ENCODE data around the gene EEF1A2.

Gene EEF1A2

DNA sequence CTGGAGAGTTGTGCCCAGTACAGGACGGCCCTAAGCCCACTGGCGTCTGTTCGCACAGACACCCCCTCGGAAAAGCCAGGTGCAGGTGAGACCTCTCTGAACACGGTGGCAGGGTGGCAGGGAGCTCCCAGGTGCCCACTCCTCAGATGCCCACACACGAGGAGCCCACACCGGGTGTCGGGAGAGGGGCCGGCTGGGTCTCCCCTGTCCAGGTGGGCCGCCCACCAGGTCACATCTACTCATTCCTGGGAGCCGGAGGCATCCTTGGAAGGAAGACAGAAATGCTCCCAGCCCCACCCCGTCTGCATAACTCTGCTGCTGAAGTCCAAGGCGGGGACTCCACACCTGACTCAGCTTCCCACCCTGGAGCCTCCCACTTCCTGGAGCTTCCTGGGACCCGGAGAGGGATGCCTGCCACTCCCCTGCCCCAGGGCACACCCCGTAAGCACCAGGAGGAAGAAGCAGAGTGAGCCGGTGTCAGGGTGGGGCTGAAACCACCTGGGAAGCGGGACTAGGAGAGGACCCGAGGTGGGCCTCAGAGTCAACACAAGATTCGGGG lies 46.2 kb upstream of the EEF1A2 start:
- no peak for DNase-seq (ENCODE audit: low read depth)
- TF ChIP-seq CTCF (IDR thresholded peaks at IDR 0.05; ENCODE audit: low read length, missing control alignments): no peak
- no peak overlapping the region for H3K4me3 ChIP-seq (replicated peaks; ENCODE audit: low read depth, low read length)

DNA sequence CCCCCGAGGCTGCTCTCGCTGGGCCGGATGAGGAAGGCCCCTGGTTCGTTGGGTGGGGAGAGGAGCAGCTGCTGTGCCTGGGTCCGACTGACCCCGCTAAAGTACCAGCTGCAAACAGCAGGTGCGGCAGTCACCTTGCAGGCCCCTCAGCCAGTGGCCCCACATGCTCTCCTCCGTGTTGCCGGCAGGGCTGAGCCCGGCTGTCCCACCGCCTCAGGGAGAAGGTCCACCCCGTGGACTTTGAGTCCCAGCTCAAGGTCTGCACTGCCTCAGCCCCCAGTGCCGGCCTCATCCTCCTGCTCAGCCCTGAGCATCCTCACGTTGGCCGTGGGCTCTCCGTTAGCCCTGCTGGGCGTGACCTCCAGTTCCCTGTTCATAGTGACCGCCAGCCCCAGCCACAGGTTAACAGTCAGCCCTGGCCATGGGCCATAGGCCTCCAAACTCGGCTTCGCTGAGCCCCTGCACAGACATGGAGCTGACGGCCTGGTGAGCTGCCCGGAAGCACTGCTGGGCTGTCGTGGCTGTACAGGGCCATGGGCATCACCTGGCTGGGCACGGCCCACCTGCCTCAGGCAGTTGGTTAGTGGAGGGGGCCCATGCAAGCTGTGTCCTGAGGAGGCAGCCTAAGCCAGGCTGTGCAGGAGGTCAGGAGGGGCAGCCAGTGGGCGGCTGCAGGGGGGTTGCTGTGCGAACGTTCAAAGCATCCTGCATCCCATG lies 45.5 kb upstream of the EEF1A2 start:
- H3K4me3 ChIP-seq (replicated peaks; ENCODE audit: low read depth, low read length): no peak overlapping the region
- TF ChIP-seq CTCF (IDR thresholded peaks at IDR 0.05; ENCODE audit: low read length, missing control alignments): no peak
- DNase-seq (ENCODE audit: low read depth): no peak

DNA sequence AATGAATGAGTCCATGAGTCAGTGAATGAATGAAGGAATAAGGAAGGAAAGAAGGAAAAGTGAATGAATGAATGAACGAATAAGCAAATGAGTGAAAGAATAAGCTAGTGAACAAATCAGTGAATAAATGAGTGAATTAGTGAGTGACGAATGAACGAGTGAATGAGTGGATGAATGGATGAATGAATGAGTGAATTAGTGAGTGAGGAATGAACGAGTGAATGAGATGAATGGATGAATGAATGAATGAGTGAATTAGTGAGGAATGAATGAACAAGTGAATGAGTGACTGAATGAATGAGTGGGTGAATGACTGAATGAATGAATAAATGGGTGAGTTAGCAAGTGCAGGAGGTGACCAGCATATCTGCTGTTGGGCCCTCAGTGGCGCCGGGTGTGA lies 44.9 kb upstream of the EEF1A2 start:
- no peak for DNase-seq (ENCODE audit: low read depth)
- no peak overlapping the region for H3K4me3 ChIP-seq (replicated peaks; ENCODE audit: low read depth, low read length)
- no peak for TF ChIP-seq CTCF (IDR thresholded peaks at IDR 0.05; ENCODE audit: low read length, missing control alignments)

DNA sequence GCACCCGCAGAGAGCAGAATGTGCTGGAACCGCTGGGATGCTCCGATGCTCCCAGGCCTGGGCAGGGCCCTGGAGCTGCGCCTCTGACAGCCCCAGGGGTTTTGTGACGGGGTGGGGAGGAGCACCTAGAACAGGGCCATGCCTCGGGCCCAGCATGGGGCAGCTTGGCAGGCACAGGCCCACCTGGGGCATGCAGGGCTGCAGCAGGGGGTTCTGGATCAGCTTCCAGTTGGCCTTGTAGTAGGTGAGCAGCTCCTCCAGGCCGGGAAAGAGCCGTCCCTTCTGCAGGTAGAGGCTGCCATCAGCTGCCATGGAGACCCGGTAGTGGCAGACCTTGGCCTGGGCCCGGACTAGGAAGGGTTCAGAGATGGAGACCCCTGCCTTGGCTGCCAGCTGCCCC lies 44.2 kb upstream of the EEF1A2 start:
- no peak overlapping the region for H3K4me3 ChIP-seq (replicated peaks; ENCODE audit: low read depth, low read length)
- DNase-seq (ENCODE audit: low read depth): no peak
- no peak for TF ChIP-seq CTCF (IDR thresholded peaks at IDR 0.05; ENCODE audit: low read length, missing control alignments)

GRCh38 chr20:63542696-63543095 lies 43.8 kb upstream of the EEF1A2 start:
- no peak for DNase-seq (ENCODE audit: low read depth)
- TF ChIP-seq CTCF (IDR thresholded peaks at IDR 0.05; ENCODE audit: low read length, missing control alignments): no peak
- H3K4me3 ChIP-seq (replicated peaks; ENCODE audit: low read depth, low read length): no peak overlapping the region

GRCh38 chr20:63542031-63542559 lies 43.2 kb upstream of the EEF1A2 start:
- no peak for TF ChIP-seq CTCF (IDR thresholded peaks at IDR 0.05; ENCODE audit: low read length, missing control alignments)
- H3K4me3 ChIP-seq (replicated peaks; ENCODE audit: low read depth, low read length): no peak overlapping the region
- DNase-seq (ENCODE audit: low read depth): no peak

DNA sequence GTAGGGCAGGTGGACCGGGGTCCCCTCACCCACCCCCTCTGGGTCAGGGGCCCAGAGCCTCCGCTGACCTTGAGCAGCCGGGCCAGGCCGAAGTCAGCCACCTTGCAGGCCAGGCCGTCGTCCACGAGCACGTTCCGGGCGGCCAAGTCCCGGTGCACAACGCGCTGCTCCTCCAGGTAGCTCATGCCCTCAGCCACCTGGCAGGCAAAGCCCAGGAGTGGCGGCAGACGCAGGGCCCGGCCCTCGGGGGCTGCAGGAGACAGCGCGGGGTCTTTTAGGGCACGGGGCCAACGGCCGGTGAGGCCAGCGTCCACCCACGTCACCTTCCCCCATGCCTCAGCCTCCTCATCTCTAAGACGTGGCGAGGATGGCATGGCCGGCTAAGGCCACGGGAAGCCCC lies 42.5 kb upstream of the EEF1A2 start:
- H3K4me3 ChIP-seq (replicated peaks; ENCODE audit: low read depth, low read length): no peak overlapping the region
- DNase-seq (ENCODE audit: low read depth): no peak
- TF ChIP-seq CTCF (IDR thresholded peaks at IDR 0.05; ENCODE audit: low read length, missing control alignments): no peak
